Retina (tissue), 1 donor: ENCODE results near the gene OSBPL6.
"Not testable (repeated sequence)": the region's sequence is repeated elsewhere in the genome, so short reads cannot be mapped to it uniquely, and the experiment has no call there.

Source experiments
- DNase-seq: peaks from one replicate; pipeline ENCODE4 v3.0.0-alpha.2; 2016

The OSBPL6 gene

GRCh38 chr2:178412047-178412446, 217.7 kb downstream of the OSBPL6 start:
- no peak for DNase-seq

- not testable (repeated sequence) for DNase-seq
These were observed 218.1 kb downstream of the OSBPL6 start for GRCh38 chr2:178412453-178412852.

DNA sequence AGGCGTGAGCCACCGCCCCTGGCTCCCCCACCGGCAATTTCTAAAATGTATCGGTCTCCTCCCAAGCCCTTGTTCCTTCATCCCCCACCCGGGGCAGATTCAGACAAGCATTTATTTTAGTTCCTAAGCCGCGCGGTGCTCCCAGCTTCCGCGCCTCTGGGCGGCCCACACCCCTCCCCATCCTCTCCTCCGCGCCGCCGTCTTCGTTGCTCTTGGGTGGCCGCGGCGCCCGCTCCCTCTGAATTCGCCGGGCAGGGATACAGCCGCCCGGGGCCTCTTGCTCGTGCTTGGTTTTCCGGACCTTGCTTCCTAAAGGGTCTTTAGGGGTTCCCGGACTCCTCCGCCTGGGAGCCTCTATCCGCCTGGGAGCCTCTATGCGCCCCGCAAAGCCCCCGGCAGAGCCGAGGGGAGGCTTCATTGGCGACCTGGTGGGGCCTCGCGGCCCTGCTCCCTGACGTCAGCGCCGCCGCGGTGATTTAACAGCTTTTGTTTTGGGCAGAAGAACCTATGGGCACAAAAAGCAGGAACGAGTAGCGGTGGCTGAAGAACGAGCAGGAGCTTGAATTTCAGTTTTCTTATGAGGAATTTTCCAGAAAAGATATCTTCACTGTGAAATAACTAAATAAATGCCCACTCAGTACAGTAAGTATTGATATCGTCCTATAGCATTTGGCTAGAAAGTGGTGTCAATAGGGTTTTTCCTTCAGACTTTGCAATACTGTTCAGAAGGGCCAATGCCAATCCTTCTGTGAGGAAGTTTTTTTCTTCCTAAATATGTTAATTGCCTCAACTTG, 219.4 kb downstream of the OSBPL6 start:
- DNase-seq = peak; percentile 95

- peak; percentile 90 for DNase-seq
These were observed 220.2 kb downstream of the OSBPL6 start for GRCh38 chr2:178414266-178415247.

DNA sequence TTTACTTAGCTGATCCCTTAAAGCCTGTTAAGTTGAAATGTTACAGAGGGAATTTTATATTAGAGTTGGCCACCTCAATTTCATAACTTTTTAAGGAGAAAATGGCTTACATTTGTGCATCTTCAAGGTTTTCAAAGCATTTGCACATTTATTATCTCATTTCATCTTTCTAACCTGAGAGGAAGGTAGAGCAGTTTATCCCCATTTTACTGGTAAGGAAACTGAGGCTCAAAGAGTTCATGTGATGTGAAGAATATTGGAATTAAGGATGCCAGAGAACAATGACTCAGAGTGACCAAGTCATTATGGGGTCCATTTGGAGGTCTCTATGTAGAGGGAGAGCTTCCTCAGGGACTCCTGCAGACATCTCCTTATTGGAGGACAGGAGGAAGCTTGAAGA, 221.7 kb downstream of the OSBPL6 start:
- no peak for DNase-seq

DNA sequence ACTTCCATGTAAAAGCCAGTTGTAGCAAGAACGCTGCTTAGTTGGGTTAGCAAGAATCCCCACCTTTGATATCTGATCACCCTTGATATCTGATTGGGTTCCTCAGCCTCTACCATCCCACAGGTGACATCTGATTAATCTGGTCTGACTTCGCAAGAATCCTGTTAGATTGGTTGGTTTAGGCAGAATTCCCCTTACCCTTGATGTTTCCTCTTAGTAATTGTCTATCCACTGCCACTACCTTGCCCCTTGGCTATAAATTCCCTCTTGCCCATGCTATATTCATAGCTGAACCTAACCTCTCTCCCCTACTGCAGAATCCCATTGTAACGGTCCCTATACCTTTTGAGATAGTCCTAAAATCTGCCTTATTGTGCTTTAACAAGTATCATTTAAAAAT, 223.6 kb downstream of the OSBPL6 start:
- DNase-seq = no peak

- DNase-seq = no peak
These were observed 224.1 kb downstream of the OSBPL6 start for GRCh38 chr2:178418426-178418825.

DNA sequence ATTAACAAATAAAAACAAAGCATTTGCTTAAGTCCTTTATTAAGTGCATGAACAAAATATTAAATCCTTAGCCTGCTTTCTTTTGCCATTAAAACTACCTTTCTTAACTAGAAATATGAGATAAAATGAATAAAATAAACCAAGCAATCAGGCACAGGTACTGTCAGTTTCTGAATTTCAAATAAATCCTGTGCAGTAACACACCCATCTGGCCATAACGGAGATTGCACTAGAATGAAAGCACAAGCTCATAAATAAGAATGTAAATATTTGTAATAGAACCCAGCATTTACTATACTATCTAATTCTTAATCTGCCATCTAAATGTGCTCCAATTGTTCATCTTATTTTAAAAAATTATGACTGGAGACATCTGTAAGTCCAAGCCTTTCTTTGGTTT, 224.8 kb downstream of the OSBPL6 start:
- no peak for DNase-seq

DNA sequence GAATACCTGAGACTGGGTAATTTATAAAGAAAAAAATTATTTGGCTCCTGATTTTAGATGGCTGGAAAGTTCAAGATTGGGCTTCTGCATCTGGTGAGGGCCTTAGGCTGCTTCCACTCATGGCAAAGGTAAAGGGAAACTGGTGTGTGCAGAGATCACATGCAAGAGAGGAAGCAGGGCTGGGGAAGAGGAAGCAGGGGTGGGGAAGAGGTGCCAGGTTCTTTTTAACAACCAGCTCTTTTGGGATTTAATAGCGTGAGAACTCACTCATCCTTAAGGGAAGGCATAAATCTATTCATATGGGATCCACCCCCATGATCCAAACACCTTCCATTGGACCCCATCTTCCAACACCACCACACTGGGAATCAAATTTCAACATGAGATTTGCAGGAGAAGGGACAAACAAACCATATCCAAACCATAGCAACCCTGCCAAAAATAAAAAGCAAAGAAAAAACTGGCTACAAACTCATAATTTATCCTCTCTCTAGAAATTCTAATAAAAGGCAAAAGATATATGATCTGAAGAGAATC, 226.2 kb downstream of the OSBPL6 start:
- DNase-seq = no peak

DNA sequence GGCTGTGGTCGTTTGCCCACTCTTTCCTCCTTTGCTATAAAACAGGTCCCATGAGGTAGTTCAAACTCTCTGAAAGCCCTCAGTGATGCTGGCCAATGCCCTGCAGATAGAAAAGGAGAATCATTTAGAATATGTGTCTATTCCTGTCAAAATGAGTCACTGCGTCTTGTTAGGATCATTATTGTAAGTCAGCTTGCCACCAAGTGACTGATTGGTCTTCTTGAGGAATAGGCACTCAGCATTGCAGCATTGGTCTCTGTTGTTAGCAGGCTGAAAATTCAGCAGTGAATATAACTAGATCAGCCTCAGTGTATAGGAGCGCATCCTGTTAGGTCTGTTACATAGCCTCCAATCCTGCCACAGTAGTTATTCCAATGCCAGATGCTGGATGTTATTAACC, 227.8 kb downstream of the OSBPL6 start:
- no peak for DNase-seq

GRCh38 chr2:178423746-178424145, 229.4 kb downstream of the OSBPL6 start:
- not testable (repeated sequence) for DNase-seq

- DNase-seq = no peak
These were observed 231.0 kb downstream of the OSBPL6 start for GRCh38 chr2:178425255-178425827.

GRCh38 chr2:178426388-178426787, 232.1 kb downstream of the OSBPL6 start:
- DNase-seq = no peak

DNA sequence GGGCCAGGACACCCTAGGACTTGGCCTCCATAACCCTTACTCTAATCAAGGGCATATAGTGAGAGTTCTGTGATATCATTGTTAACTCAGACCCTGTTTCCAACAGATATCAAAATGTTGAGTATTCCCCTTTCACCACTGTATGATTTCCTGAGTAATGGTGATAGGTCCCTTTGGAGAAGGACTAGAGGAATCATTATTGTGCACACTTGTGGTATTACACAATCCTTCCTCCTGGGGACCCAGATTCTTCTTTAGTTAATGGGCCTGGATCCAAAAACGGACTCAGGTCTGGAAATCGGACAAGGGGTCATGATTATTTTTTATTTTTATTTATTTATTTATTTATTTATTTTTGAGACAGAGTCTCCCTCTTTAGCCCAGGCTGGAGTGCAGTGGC, 233.1 kb downstream of the OSBPL6 start:
- DNase-seq = no peak

GRCh38 chr2:178428396-178428806, 234.1 kb downstream of the OSBPL6 start:
- DNase-seq = no peak

DNA sequence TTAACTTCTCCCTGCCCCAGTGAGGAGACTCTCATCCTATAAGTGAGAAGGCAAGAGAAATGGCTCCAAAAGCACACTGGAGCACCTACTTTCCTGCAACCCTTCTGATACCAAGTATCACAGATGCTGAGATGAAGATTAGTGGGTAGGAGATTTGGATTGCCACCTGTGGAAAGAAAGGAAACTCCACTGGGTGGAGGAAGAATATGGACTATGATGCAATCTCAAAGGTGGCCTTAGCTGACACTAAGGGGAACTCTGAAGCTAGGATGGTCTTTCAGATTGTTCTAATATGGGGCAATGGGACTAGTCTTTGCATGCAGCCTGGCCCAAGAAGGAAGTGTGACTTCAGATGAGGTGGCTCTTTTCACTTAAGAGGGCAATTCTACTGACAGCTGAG, 235.0 kb downstream of the OSBPL6 start:
- no peak for DNase-seq

- DNase-seq = no peak
These were observed 242.3 kb downstream of the OSBPL6 start for GRCh38 chr2:178436662-178437061.

DNA sequence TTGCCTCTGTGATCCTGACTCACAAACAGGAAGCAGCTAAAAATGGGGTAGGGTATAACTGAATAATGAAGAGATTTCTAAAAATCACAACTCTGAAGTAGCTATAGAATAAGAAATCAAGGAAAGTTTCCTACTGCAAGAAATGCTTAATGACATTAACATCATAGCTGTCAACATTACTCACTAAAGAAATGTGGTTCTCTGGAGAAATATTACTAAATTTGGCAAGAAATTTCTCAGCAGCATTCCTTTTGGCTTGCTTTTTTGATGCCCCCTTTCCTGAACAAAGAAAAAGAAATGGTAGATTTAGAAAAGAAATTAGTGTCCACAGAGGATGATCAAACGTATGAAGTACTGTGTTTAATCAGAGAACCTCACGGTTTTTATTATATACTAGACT, 247.1 kb downstream of the OSBPL6 start:
- DNase-seq = no peak

DNA sequence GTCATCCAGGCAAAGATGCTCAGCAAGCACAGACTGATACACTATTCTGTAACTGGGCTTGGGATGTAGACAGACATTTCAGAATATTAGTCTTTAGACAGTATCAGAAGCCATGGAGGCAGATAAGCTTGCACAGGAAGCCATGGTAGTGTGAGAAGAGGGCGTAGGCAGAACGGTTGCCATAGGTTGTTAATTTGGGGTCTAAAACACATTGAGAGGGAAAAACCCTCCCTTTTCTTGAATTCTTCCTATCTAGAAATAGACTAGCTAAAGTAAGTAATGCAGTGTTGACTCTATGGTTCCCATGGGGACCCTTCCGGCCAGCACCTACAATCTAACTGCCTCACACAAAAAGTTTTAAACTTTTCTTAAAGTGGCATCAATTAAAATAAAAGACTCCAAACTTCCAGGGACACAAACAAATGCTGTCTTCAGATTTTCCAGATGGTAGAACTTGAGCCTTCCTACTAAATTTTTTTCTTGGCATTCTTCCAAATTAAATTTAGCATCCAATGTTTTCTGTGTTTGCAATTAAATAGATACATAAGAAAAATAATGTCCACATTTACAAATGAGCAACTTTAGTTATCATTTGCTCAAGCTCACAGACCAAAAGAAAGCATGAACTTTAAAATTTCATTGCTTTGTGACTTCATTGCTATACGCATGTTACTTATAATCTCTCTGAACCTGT, 254.8 kb downstream of the OSBPL6 start:
- no peak for DNase-seq

GRCh38 chr2:178449700-178450523, 255.6 kb downstream of the OSBPL6 start:
- no peak for DNase-seq

DNA sequence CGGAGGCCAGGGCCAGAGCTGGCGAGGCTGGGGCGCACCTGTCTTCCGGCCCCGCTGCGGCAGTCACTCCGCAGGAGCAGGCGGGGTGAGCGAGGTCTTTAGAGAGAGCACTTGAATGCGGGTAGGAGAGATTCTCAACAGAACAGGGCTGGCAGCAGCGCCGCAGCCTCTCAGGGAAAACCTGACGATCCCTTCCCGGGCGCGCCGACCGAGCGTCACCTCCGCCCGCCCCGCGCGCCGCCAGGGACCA, 256.1 kb downstream of the OSBPL6 start:
- no peak for DNase-seq
